Mesodermal cell (in vitro differentiated cells): ENCODE data around the gene DHX32.

Experiments
- H3K27ac ChIP-seq: 2 replicates; pipeline ENCODE4 v1.7.0; 2013; ENCODE audit warnings: mild to moderate bottlenecking, low read depth, low read length, moderate library complexity; ENCODE audit not compliant: severe bottlenecking
- H3K36me3 ChIP-seq: 2 replicates; pipeline ENCODE4 v1.7.1; 2013; ENCODE audit warnings: mild to moderate bottlenecking, low read length, moderate library complexity; ENCODE audit not compliant: control insufficient read depth, insufficient read depth
- H3K4me1 ChIP-seq: one replicate; pipeline ENCODE4 v1.7.1; 2013; ENCODE audit warnings: mild to moderate bottlenecking, low read length; ENCODE audit not compliant: insufficient read depth, control insufficient read depth, poor library complexity, severe bottlenecking
- H3K4me3 ChIP-seq: 2 replicates; pipeline ENCODE4 v1.7.0; 2013; ENCODE audit warnings: low read length, control low read depth, mild to moderate bottlenecking; ENCODE audit not compliant: insufficient read depth, poor library complexity, severe bottlenecking; ENCODE audit errors: extremely low read depth
- H3K9me3 ChIP-seq: 2 replicates; pipeline ENCODE4 v1.7.1; 2013; ENCODE audit warnings: mild to moderate bottlenecking, low read length, moderate library complexity; ENCODE audit not compliant: control insufficient read depth
- WGBS, 2 experiments: methylation state at CpG; one replicate each; pipeline ENCODE4 v1.1.5; 2013; ENCODE audit warnings: missing lambda C conversion rate in 2 of 2; ENCODE audit not compliant: insufficient coverage in 2 of 2; 5-methylcytosine and 5-hydroxymethylcytosine counted together

DHX32 gene

GRCh38 chr10:125868372-125868975, 12.6 kb downstream of the DHX32 start:
- Histone ChIP-seq H3K27ac (no peak overlapping the region), H3K4me1 (no peaks in the 10 kb centered on the region), H3K4me3 (no peak overlapping the region), H3K9me3 (no peaks in the 10 kb centered on the region), H3K36me3 (peaks cover 17% of the 10 kb centered on the region)
- WGBS, 2 experiments, result 57 to 69% methylated on average over 3 of the region's 7 CpGs

GRCh38 chr10:125866421-125867029, 14.6 kb downstream of the DHX32 start:
- Histone ChIP-seq H3K4me1 (no peaks in the 10 kb centered on the region), H3K9me3 (no peaks in the 10 kb centered on the region), H3K27ac (no peak overlapping the region), H3K4me3 (no peak overlapping the region), H3K36me3 (peaks cover 20% of the 10 kb centered on the region)
- WGBS, 2 experiments, result 90 to 95% methylated on average over 5 to 6 of the region's 7 CpGs

GRCh38 chr10:125865120-125865519, 16.0 kb downstream of the DHX32 start:
- WGBS, 2 experiments, result 86 to 96% methylated on average over 2 of the region's 3 CpGs
- no peaks in the 10 kb centered on the region for H3K9me3 ChIP-seq
- H3K36me3 ChIP-seq, result peaks cover 23% of the 10 kb centered on the region
- no peak overlapping the region for H3K4me3 ChIP-seq
- no peak overlapping the region for H3K27ac ChIP-seq
- no peaks in the 10 kb centered on the region for H3K4me1 ChIP-seq

- Histone ChIP-seq H3K4me3 (no peak overlapping the region), H3K36me3 (peaks cover 31% of the 10 kb centered on the region)
- WGBS, 2 experiments, result no CpG with 5 or more reads among the region's 4 CpGs
These were observed 21.8 kb downstream of the DHX32 start for GRCh38 chr10:125859128-125859817.

GRCh38 chr10:125857185-125857760, 23.8 kb downstream of the DHX32 start:
- H3K4me1 ChIP-seq, result no peaks in the 10 kb centered on the region
- H3K9me3 ChIP-seq, result no peaks in the 10 kb centered on the region
- H3K27ac ChIP-seq, result no peak overlapping the region
- peaks cover 42% of the 10 kb centered on the region for H3K36me3 ChIP-seq
- no peak overlapping the region for H3K4me3 ChIP-seq
- WGBS, 2 experiments, result 90 to 91% methylated on average over 1 to 2 of the region's 2 CpGs

More at GRCh38 chr10:125859128-125859817, 21.8 kb downstream of the DHX32 start:
- Histone ChIP-seq H3K9me3 (no peaks in the 10 kb centered on the region), H3K4me1 (no peaks in the 10 kb centered on the region), H3K27ac (no peak overlapping the region)

- H3K27ac ChIP-seq, result no peak overlapping the region
- 98% methylated on average over 5 to 6 of the region's 7 CpGs for WGBS, 2 experiments
- H3K9me3 ChIP-seq, result no peaks in the 10 kb centered on the region
- peaks cover 68% of the 10 kb centered on the region for H3K36me3 ChIP-seq
- no peak overlapping the region for H3K4me3 ChIP-seq
- H3K4me1 ChIP-seq, result no peaks in the 10 kb centered on the region
These were observed 28.6 kb downstream of the DHX32 start for GRCh38 chr10:125852487-125852886.

GRCh38 chr10:125850766-125851731, 30.0 kb downstream of the DHX32 start:
- H3K36me3 ChIP-seq, result peaks cover 65% of the 10 kb centered on the region
- H3K4me1 ChIP-seq, result no peaks in the 10 kb centered on the region
- no peak overlapping the region for H3K4me3 ChIP-seq
- H3K9me3 ChIP-seq, result no peaks in the 10 kb centered on the region
- 100% methylated on average over 1 of the region's 2 CpGs; no CpG with 5 or more reads in 1 of the 2 experiments for WGBS, 2 experiments
- H3K27ac ChIP-seq, result no peak overlapping the region

- Histone ChIP-seq H3K9me3 (no peaks in the 10 kb centered on the region), H3K36me3 (peaks cover 62% of the 10 kb centered on the region), H3K4me3 (no peak overlapping the region), H3K4me1 (no peaks in the 10 kb centered on the region), H3K27ac (no peak overlapping the region)
- 83% methylated on average over 1 of the region's 7 CpGs; no CpG with 5 or more reads in 1 of the 2 experiments for WGBS, 2 experiments
These were observed 31.6 kb downstream of the DHX32 start for GRCh38 chr10:125849448-125849847.

GRCh38 chr10:125848857-125849256, 32.2 kb downstream of the DHX32 start:
- peaks cover 59% of the 10 kb centered on the region for H3K36me3 ChIP-seq
- 100% methylated on average over 2 of the region's 2 CpGs for WGBS, 2 experiments
- no peaks in the 10 kb centered on the region for H3K9me3 ChIP-seq
- H3K4me1 ChIP-seq, result no peaks in the 10 kb centered on the region
- no peak overlapping the region for H3K4me3 ChIP-seq
- no peak overlapping the region for H3K27ac ChIP-seq

- Histone ChIP-seq H3K4me1 (no peaks in the 10 kb centered on the region), H3K9me3 (no peaks in the 10 kb centered on the region), H3K4me3 (no peak overlapping the region), H3K27ac (no peak overlapping the region), H3K36me3 (peaks cover 54% of the 10 kb centered on the region)
- 94 to 96% methylated on average over 2 of the region's 2 CpGs for WGBS, 2 experiments
These were observed 32.7 kb downstream of the DHX32 start for GRCh38 chr10:125848371-125848770.
